K562 (cell line): ENCODE data around the gene SERTAD2. TPM values are rescaled to one million over a fixed set of nuclear protein-coding genes. Genes with fewer than 3 reads are reported as not detected.

ENCODE experiments used
- ATAC-seq: fragments of 200-7000 bp; cut with Tn5 transposase; 3 replicates; pipeline ENCODE4 v1.9.1; 2020; ENCODE audit warnings: moderate library complexity
- BruUV-seq: library from RNA; stranded (reverse); fragments of 400-500 nt; replicated peaks from 2 replicates; lab custom pipeline; 2021; lab: Mats Ljungman, UMichigan
- CTCF ChIA-PET: fragments of 300-600 bp; formaldehyde crosslinking; extraction: SDS; loops from one replicate; lab custom pipeline; 2021; ENCODE audit warnings: low intra/inter-chr PET ratio; lab: Yijun Ruan, JAX
- POLR2A ChIA-PET: fragments of 300-600, 350-650 bp; sonication (Branson Sonifier 250); formaldehyde crosslinking; extraction: SDS; loops from one replicate; lab custom pipeline; 2021; ENCODE audit warnings: antibody characterized with exemption, inconsistent platforms; lab: Yijun Ruan, JAX
- DNase-seq, 4 experiments: peaks; one replicate each; pipeline versions ENCODE4 v3.0.0 to v3.0.0-alpha.2; 2011 to 2018; ENCODE audit warnings: low spot score in 3 of 4, mixed read lengths in 3 of 4; ENCODE audit errors: extremely low read depth in 1 of 4
- FAIRE-seq: peaks from 2 replicates; lab custom pipeline; 2011; peaks lifted over from hg19 to GRCh38; lab: Jason Lieb, UNC
- H2AFZ ChIP-seq: 2 replicates; pipeline ENCODE4 v1.6.0; 2011; ENCODE audit warnings: low read depth, low read length, control low read depth, inconsistent platforms
- H3K27ac ChIP-seq: fragments of 200-600 bp; 3 replicates; pipeline ENCODE4 v1.8.0; 2011; ENCODE audit warnings: low read depth, mild to moderate bottlenecking, control low read depth, inconsistent platforms, low read length, moderate library complexity, mixed read lengths; ENCODE audit errors: extremely low read depth
- H3K27me3 ChIP-seq, 2 experiments: fragments of 300-600 bp in 1 of 2; 2 replicates in 1 of 2; 3 replicates in 1 of 2; pipeline versions ENCODE4 v1.6.0 to v1.8.0; 2011; ENCODE audit warnings: inconsistent platforms in 2 of 2, low read length in 2 of 2, mild to moderate bottlenecking in 1 of 2, mixed read lengths in 1 of 2, moderate library complexity in 1 of 2; ENCODE audit not compliant: control insufficient read depth in 2 of 2, insufficient read depth in 2 of 2
- H3K36me3 ChIP-seq: fragments of 300-600 bp; 3 replicates; pipeline ENCODE4 v1.8.0; 2011; ENCODE audit warnings: mild to moderate bottlenecking, low read length, inconsistent platforms; ENCODE audit not compliant: control insufficient read depth, insufficient read depth
- H3K4me1 ChIP-seq, 2 experiments: fragments of 200-600 bp in 1 of 2; replicated peaks in 1 of 2; 2 replicates in 1 of 2; 3 replicates in 1 of 2; pipeline versions ENCODE4 v1.5.1 to v1.8.0; 2011; ENCODE audit warnings: inconsistent platforms in 2 of 2, low read length in 2 of 2, mild to moderate bottlenecking in 1 of 2, mixed read lengths in 1 of 2, moderate library complexity in 1 of 2; ENCODE audit not compliant: control insufficient read depth in 2 of 2, insufficient read depth in 2 of 2
- H3K4me2 ChIP-seq: 2 replicates; pipeline ENCODE4 v1.6.1; 2011; ENCODE audit warnings: low read length, control low read depth, inconsistent platforms, mixed read lengths; ENCODE audit not compliant: insufficient read depth
- H3K4me3 ChIP-seq: fragments of 200-600 bp; sonication (generic), shearing (Covaris generic); 2 replicates; pipeline ENCODE4 v1.5.1; 2016; ENCODE audit warnings: control low read depth, inconsistent platforms
- H3K79me2 ChIP-seq: fragments of 200-600 bp; 3 replicates; pipeline ENCODE4 v1.8.0; 2011; ENCODE audit warnings: low read length, inconsistent platforms; ENCODE audit not compliant: control insufficient read depth, insufficient read depth
- H3K9ac ChIP-seq, 2 experiments: 2 replicates each; pipeline versions ENCODE4 v1.6.0 to v1.6.1; 2011; ENCODE audit warnings: low read depth in 2 of 2, low read length in 2 of 2, control low read depth in 1 of 2, inconsistent platforms in 1 of 2, mild to moderate bottlenecking in 1 of 2, mixed read lengths in 1 of 2; ENCODE audit not compliant: insufficient read depth in 1 of 2
- H3K9me1 ChIP-seq: one replicate; pipeline ENCODE4 v1.6.0; 2011; ENCODE audit warnings: inconsistent platforms, mild to moderate bottlenecking, low read length, moderate library complexity; ENCODE audit not compliant: control insufficient read depth, insufficient read depth
- H3K9me3 ChIP-seq: replicated peaks from 2 replicates; pipeline ENCODE4 v1.5.1; 2011; ENCODE audit warnings: low read depth, low read length, inconsistent platforms; ENCODE audit not compliant: control insufficient read depth, insufficient read depth
- H4K20me1 ChIP-seq: replicated peaks from 2 replicates; pipeline ENCODE4 v1.6.1; 2011; ENCODE audit warnings: low read length, inconsistent platforms, mixed read lengths; ENCODE audit not compliant: control insufficient read depth, insufficient read depth
- BCOR ChIP-seq: fragments of 450-650 bp; IDR thresholded peaks from 2 replicates; pipeline ENCODE4 v1.6.1; 2016
- MAFF ChIP-seq: IDR thresholded peaks from 2 replicates; pipeline ENCODE4 v1.6.1; 2012; ENCODE audit warnings: low read length, improper control_type of control experiment
- NFXL1 ChIP-seq: fragments of 450-650 bp; formaldehyde crosslinking; IDR thresholded peaks from 2 replicates; pipeline ENCODE4 v1.4.0; 2021; ENCODE audit warnings: mild to moderate bottlenecking
- RBBP5 ChIP-seq: fragments of 200-600 bp; sonication (generic); IDR thresholded peaks from 2 replicates; pipeline ENCODE4 v1.6.1; 2012; ENCODE audit warnings: borderline replicate concordance, mild to moderate bottlenecking, low read length, control low read depth, inconsistent platforms; ENCODE audit not compliant: insufficient read depth, poor library complexity, severe bottlenecking
- RCOR1 ChIP-seq, 2 experiments: IDR thresholded peaks; 2 replicates each; pipeline ENCODE4 v1.6.1; 2012; ENCODE audit warnings: low read depth in 2 of 2, low read length in 2 of 2, borderline replicate concordance in 1 of 2, improper control_type of control experiment in 1 of 2
- RNF2 ChIP-seq: sonication (generic); IDR thresholded peaks from 2 replicates; pipeline ENCODE4 v1.6.1; 2016
- TAF9B ChIP-seq: fragments of 450-650 bp; IDR thresholded peaks from 2 replicates; pipeline ENCODE4 v1.6.1; 2018; ENCODE audit warnings: mild to moderate bottlenecking; ENCODE audit not compliant: partially characterized antibody
- TCF3 ChIP-seq: sonication (generic); formaldehyde crosslinking; IDR thresholded peaks from 2 replicates; pipeline ENCODE4 v1.4.0; 2020; ENCODE audit warnings: mild to moderate bottlenecking, missing genetic modification reagents
- ZEB2 ChIP-seq: fragments of 450-650 bp; IDR thresholded peaks from 2 replicates; pipeline ENCODE4 v1.6.1; 2016
- WGBS: fragments of 100-300 bp; shearing (Covaris generic); methylation state at CpG from one replicate; pipeline ENCODE4 v1.1.6; 2016; ENCODE audit warnings: low coverage, mixed read lengths; ENCODE audit not compliant: insufficient coverage; ENCODE audit errors: missing lambda C conversion rate; 5-methylcytosine and 5-hydroxymethylcytosine counted together
- in situ Hi-C: fragments of 300-500 bp; cut with MboI; formaldehyde crosslinking; loops from 4 replicates; pipeline ENCODE4 v1.15.0; 2018; ENCODE audit warnings: inconsistent platforms, mixed read lengths
- intact Hi-C: fragments of 100-400 bp; cut with micrococcal nuclease; formaldehyde crosslinking; loops from 2 replicates; pipeline ENCODE4 v1.14.2; 2022
- polyA plus RNA-seq, 8 experiments: library from polyadenylated mRNA; depleted of rRNA in 4 of 8; stranded (reverse) in 5 of 8; unstranded in 3 of 8; fragments of >200 nt; fragmentation: Nextera tagmentation in 2 of 8; fragmentation: Illumina TruSeq in 1 of 8; extraction: Ambion mirVana in 2 of 8; extraction: Trizol in 1 of 8; gene quantifications; 2 replicates each; pipeline versions ENCODE4 v1.2.1 to v1.2.3, GENCODE V29; 2011 to 2014; ENCODE audit warnings: inconsistent platforms in 1 of 8, missing spikeins in 1 of 8
- total RNA-seq, 7 experiments: library from RNA; depleted of rRNA in 6 of 7; stranded (reverse); fragments of >200 nt in 6 of 7; fragmentation: Illumina TruSeq in 2 of 7; extraction: Trizol in 2 of 7; gene quantifications; 2 replicates each; pipeline versions ENCODE4 v1.2.1 to v1.2.3, GENCODE V29; 2011 to 2021; ENCODE audit warnings: low replicate concordance in 1 of 7
- TF ChIP-seq, protein P1 (sequence below): sonication (generic); formaldehyde crosslinking; IDR thresholded peaks from 2 replicates; pipeline ENCODE4 v1.8.1; 2023; ENCODE audit warnings: mild to moderate bottlenecking, missing genetic modification reagents
- TF ChIP-seq, protein P2 (sequence below), 2 experiments: fragments of 250-450 bp in 1 of 2; fragments of 450-650 bp in 1 of 2; sonication (Bioruptor Pico) in 1 of 2; IDR thresholded peaks; 2 replicates each; pipeline versions ENCODE4 v1.6.1 to v1.8.0; 2016 to 2021; ENCODE audit warnings: mild to moderate bottlenecking in 2 of 2, moderate library complexity in 2 of 2, missing compliant biosample characterization in 1 of 2, missing genetic modification characterization in 1 of 2
- TF ChIP-seq, protein P3 (sequence below): IDR thresholded peaks from 2 replicates; pipeline ENCODE4 v1.6.1; 2011; ENCODE audit not compliant: insufficient read length; ENCODE audit errors: extremely low read depth
- TF ChIP-seq, protein P4 (sequence below), 2 experiments: IDR thresholded peaks; 2 replicates each; pipeline ENCODE4 v1.6.1; 2012; ENCODE audit warnings: improper control_type of control experiment in 2 of 2, low read depth in 2 of 2, low read length in 2 of 2, borderline replicate concordance in 1 of 2
- TF ChIP-seq, protein P5 (sequence below): fragments of 250-450 bp; sonication (Bioruptor Pico); IDR thresholded peaks from 2 replicates; pipeline ENCODE4 v1.9.0; 2021; ENCODE audit warnings: mild to moderate bottlenecking, inconsistent platforms

Gene SERTAD2
- total and polyA plus RNA-seq, 9 of the 15 experiments (the other 6 are each of a cell fraction or from before 2014, with no cell fraction given) = 3.0 to 12.5 (median 6.1) TPM

DNA sequence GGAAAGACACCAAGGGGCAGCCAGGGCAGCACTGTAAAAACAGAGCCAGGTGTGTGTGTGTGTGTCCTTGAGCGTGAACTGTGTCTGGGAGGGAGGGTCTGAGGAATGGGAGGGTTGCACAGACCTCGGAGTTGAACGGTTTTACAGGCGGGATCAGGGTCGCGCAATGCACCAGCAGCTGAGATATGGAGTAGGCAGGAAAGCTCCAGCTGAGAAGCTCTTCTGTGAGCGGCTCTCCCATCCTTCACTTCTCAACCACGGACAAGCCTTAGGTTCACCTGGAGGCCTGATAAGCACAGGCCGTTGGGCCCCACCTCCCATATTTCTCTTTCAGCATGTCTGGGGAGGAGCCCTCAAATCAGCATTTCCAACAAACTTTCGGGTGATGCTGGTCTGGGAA is 12.1 kb downstream of the SERTAD2 start:
- H3K4me3 ChIP-seq = no peak overlapping the region; the same call in 1 of the 2 replicates
- peak; percentile 71 for FAIRE-seq
- peak; percentile 7 for ATAC-seq
- no peaks in the 10 kb centered on the region for H3K27me3 ChIP-seq
- peak overlapping the region; percentile 72 for H3K4me2 ChIP-seq
- peak overlapping the region; percentile 32 to 86; a peak in 2 of 4 replicates for H3K9ac ChIP-seq
- H3K9me3 ChIP-seq = no peaks in the 10 kb centered on the region
- no peak overlapping the region for H2AFZ ChIP-seq
- H3K36me3 ChIP-seq = peaks cover 24% of the 10 kb centered on the region
- CTCF ChIA-PET = no interaction called here
- H3K79me2 ChIP-seq = peaks cover 100% of the 10 kb centered on the region
- POLR2A ChIA-PET = interaction anchor here (0.6 to 1.6 kb wide), 3 partner anchors 13 to 489 kb away, joined by 3 to 7 read pairs (median 3); partner anchors contain the start of gene SERTAD2
- 5% methylated on average over 10 of the region's 10 CpGs for WGBS
- peaks cover 7% of the 10 kb centered on the region; the same call in 1 of the 2 replicates for H4K20me1 ChIP-seq
- in situ Hi-C loops = loop anchor here (5.0 kb wide), 1 partner anchor 221 kb away; no protein-coding TSS in a partner anchor
- intact Hi-C loops = no loop called here
- peak overlapping the region; percentile 71 for H3K27ac ChIP-seq
- H3K4me1 ChIP-seq = peaks cover 36 to 71% of the 10 kb centered on the region in 2 experiments
- no peaks in the 10 kb centered on the region for H3K9me1 ChIP-seq
- BruUV-seq = no TSS peak
- DNase-seq = peak in 2 of 4 experiments; percentile 57 to 84
- TF ChIP-seq, protein P1, sequence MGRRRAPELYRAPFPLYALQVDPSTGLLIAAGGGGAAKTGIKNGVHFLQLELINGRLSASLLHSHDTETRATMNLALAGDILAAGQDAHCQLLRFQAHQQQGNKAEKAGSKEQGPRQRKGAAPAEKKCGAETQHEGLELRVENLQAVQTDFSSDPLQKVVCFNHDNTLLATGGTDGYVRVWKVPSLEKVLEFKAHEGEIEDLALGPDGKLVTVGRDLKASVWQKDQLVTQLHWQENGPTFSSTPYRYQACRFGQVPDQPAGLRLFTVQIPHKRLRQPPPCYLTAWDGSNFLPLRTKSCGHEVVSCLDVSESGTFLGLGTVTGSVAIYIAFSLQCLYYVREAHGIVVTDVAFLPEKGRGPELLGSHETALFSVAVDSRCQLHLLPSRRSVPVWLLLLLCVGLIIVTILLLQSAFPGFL = no peak
- TF ChIP-seq ZEB2 (peak; percentile 83), RNF2 (no peak), RCOR1 (IDR thresholded peaks at IDR 0.05; ENCODE audit: borderline replicate concordance in 1 of 2, low read depth in 2 of 2, low read length in 2 of 2) (peak in 1 of 2 experiments; percentile 38; a peak in 1 of 4 replicates), BCOR (no peak), MAFF (no peak), TAF9B (peak; percentile 49), RBBP5 (peak; percentile 58), NFXL1 (CRISPR knock-in tag) (no peak), TCF3 (CRISPR knock-in tag) (0 out of 2 replicates have a peak, but pooled peaks have one; percentile 33)
- TF ChIP-seq, protein P2, sequence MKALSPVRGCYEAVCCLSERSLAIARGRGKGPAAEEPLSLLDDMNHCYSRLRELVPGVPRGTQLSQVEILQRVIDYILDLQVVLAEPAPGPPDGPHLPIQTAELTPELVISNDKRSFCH (CRISPR knock-in tag; IDR thresholded peaks at IDR 0.05) = no peak
- TF ChIP-seq, protein P2 (tag; IDR thresholded peaks at IDR 0.05) = peak; percentile 31; the same call in 1 of the 2 replicates
- TF ChIP-seq, protein P3, sequence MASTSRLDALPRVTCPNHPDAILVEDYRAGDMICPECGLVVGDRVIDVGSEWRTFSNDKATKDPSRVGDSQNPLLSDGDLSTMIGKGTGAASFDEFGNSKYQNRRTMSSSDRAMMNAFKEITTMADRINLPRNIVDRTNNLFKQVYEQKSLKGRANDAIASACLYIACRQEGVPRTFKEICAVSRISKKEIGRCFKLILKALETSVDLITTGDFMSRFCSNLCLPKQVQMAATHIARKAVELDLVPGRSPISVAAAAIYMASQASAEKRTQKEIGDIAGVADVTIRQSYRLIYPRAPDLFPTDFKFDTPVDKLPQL = no peak
- TF ChIP-seq, protein P4, sequence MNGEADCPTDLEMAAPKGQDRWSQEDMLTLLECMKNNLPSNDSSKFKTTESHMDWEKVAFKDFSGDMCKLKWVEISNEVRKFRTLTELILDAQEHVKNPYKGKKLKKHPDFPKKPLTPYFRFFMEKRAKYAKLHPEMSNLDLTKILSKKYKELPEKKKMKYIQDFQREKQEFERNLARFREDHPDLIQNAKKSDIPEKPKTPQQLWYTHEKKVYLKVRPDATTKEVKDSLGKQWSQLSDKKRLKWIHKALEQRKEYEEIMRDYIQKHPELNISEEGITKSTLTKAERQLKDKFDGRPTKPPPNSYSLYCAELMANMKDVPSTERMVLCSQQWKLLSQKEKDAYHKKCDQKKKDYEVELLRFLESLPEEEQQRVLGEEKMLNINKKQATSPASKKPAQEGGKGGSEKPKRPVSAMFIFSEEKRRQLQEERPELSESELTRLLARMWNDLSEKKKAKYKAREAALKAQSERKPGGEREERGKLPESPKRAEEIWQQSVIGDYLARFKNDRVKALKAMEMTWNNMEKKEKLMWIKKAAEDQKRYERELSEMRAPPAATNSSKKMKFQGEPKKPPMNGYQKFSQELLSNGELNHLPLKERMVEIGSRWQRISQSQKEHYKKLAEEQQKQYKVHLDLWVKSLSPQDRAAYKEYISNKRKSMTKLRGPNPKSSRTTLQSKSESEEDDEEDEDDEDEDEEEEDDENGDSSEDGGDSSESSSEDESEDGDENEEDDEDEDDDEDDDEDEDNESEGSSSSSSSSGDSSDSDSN (IDR thresholded peaks at IDR 0.05; ENCODE audit: borderline replicate concordance in 1 of 2, low read depth in 2 of 2, low read length in 2 of 2) = 0 out of 4 replicates have a peak, but pooled peaks of 1 of the 2 experiments have one; percentile 22
- TF ChIP-seq, protein P5, sequence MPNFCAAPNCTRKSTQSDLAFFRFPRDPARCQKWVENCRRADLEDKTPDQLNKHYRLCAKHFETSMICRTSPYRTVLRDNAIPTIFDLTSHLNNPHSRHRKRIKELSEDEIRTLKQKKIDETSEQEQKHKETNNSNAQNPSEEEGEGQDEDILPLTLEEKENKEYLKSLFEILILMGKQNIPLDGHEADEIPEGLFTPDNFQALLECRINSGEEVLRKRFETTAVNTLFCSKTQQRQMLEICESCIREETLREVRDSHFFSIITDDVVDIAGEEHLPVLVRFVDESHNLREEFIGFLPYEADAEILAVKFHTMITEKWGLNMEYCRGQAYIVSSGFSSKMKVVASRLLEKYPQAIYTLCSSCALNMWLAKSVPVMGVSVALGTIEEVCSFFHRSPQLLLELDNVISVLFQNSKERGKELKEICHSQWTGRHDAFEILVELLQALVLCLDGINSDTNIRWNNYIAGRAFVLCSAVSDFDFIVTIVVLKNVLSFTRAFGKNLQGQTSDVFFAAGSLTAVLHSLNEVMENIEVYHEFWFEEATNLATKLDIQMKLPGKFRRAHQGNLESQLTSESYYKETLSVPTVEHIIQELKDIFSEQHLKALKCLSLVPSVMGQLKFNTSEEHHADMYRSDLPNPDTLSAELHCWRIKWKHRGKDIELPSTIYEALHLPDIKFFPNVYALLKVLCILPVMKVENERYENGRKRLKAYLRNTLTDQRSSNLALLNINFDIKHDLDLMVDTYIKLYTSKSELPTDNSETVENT = no peak
